GM23338 (cell line): ENCODE data around the gene CRYBG1. TPM values are rescaled to one million over a fixed set of nuclear protein-coding genes. Genes with fewer than 3 reads are reported as not detected.
"Not testable (repeated sequence)": the region's sequence is repeated elsewhere in the genome, so short reads cannot be mapped to it uniquely, and the experiment has no call there.

ENCODE experiments used
- ATAC-seq: fragments of 200-7000 bp; cut with Tn5 transposase; 3 replicates; pipeline ENCODE4 v1.9.1; 2020
- DNase-seq: peaks from one replicate; pipeline ENCODE4 v3.0.0-alpha.2; 2015; ENCODE audit warnings: low spot score
- H2AFZ ChIP-seq: fragments of 200-600 bp; sonication (generic); 2 replicates; pipeline ENCODE4 v1.8.0; 2016; ENCODE audit warnings: antibody characterized with exemption, mild to moderate bottlenecking, moderate library complexity
- H3F3A ChIP-seq: fragments of 200-600 bp; sonication (generic); replicated peaks from 2 replicates; pipeline ENCODE4 v1.8.0; 2017; ENCODE audit warnings: antibody characterized with exemption, mixed run types, low read depth
- H3K27ac ChIP-seq: fragments of 200-600 bp; sonication (generic); 2 replicates; pipeline ENCODE4 v1.6.1; 2016; ENCODE audit warnings: low read depth
- H3K27me3 ChIP-seq: fragments of 200-600 bp; sonication (generic); 2 replicates; pipeline ENCODE4 v1.8.0; 2016; ENCODE audit warnings: mild to moderate bottlenecking, mixed run types, moderate library complexity; ENCODE audit not compliant: insufficient read depth
- H3K36me3 ChIP-seq: fragments of 200-600 bp; sonication (generic); 2 replicates; pipeline ENCODE4 v1.8.0; 2016; ENCODE audit warnings: mild to moderate bottlenecking; ENCODE audit not compliant: insufficient read depth
- H3K4me1 ChIP-seq: fragments of 200-600 bp; sonication (generic); 2 replicates; pipeline ENCODE4 v1.8.0; 2016; ENCODE audit warnings: mild to moderate bottlenecking, moderate library complexity; ENCODE audit not compliant: insufficient read depth
- H3K4me2 ChIP-seq: fragments of 200-600 bp; sonication (generic); 2 replicates; pipeline ENCODE4 v1.7.1; 2017; ENCODE audit warnings: mixed run types
- H3K4me3 ChIP-seq: fragments of 200-600 bp; sonication (generic); 2 replicates; pipeline ENCODE4 v1.6.1; 2016; ENCODE audit warnings: mixed run types
- H3K79me2 ChIP-seq: fragments of 200-600 bp; sonication (generic); replicated peaks from 2 replicates; pipeline ENCODE4 v1.8.0; 2017; ENCODE audit warnings: mild to moderate bottlenecking; ENCODE audit not compliant: insufficient read depth
- H3K9me2 ChIP-seq: fragments of 200-600 bp; sonication (generic); 2 replicates; pipeline ENCODE4 v1.8.0; 2017; ENCODE audit not compliant: insufficient read depth
- H4K20me1 ChIP-seq: fragments of 200-600 bp; sonication (generic); replicated peaks from 2 replicates; pipeline ENCODE4 v1.8.0; 2017; ENCODE audit warnings: mild to moderate bottlenecking; ENCODE audit not compliant: insufficient read depth
- H3K27ac Mint-ChIP-seq: 2 replicates; pipeline ENCODE4 v1.8.0; 2020; ENCODE audit warnings: inconsistent platforms, mild to moderate bottlenecking, moderate library complexity, mixed read lengths
- H3K27me3 Mint-ChIP-seq: 3 replicates; pipeline ENCODE4 v1.8.0; 2022; ENCODE audit warnings: low read depth, mild to moderate bottlenecking, moderate library complexity, mixed read lengths, inconsistent platforms; ENCODE audit not compliant: insufficient read depth, poor library complexity
- H3K36me3 Mint-ChIP-seq: 3 replicates; pipeline ENCODE4 v1.8.0; 2021; ENCODE audit warnings: low read depth, mild to moderate bottlenecking, inconsistent platforms, moderate library complexity, mixed read lengths
- H3K4me1 Mint-ChIP-seq: 3 replicates; pipeline ENCODE4 v1.8.0; 2020; ENCODE audit warnings: mild to moderate bottlenecking, inconsistent platforms, mixed read lengths
- H3K4me3 Mint-ChIP-seq: 3 replicates; pipeline ENCODE4 v1.8.0; 2021; ENCODE audit warnings: moderate library complexity, mild to moderate bottlenecking, inconsistent platforms, mixed read lengths
- H3K9me3 Mint-ChIP-seq: 3 replicates; pipeline ENCODE4 v1.8.0; 2020; ENCODE audit warnings: moderate library complexity, mild to moderate bottlenecking, inconsistent platforms, mixed read lengths
- EZH2phosphoT487 ChIP-seq: fragments of 200-600 bp; sonication (generic); IDR thresholded peaks from one replicate; pipeline ENCODE4 v1.8.1; 2018; ENCODE audit warnings: antibody characterized with exemption; ENCODE audit not compliant: unreplicated experiment
- POLR2AphosphoS5 ChIP-seq: IDR thresholded peaks from 2 replicates; pipeline ENCODE4 v1.6.1; 2016; ENCODE audit warnings: antibody characterized with exemption, low read depth
- STAT1 ChIP-seq: IDR thresholded peaks from one replicate; pipeline ENCODE4 v1.6.1; 2016; ENCODE audit warnings: antibody characterized with exemption; ENCODE audit not compliant: unreplicated experiment
- ZNF462 ChIP-seq: fragments of 250-450 bp; sonication (Bioruptor Pico); IDR thresholded peaks from 2 replicates; pipeline ENCODE4 v1.5.0; 2020; ENCODE audit warnings: mild to moderate bottlenecking, moderate library complexity
- polyA plus RNA-seq: library from polyadenylated mRNA; unstranded; fragments of >200 nt; fragmentation: Nextera tagmentation; extraction: Ambion mirVana; gene quantifications from 2 replicates; pipeline ENCODE4 v1.2.1, GENCODE V29; 2016
- total RNA-seq: library from RNA; depleted of rRNA; stranded (reverse); fragments of >200 nt; shearing (Covaris generic); gene quantifications from 2 replicates; pipeline ENCODE4 v1.2.3, GENCODE V29; 2014

CRYBG1 gene
- total and polyA plus RNA-seq, 2 experiments from 2014 or later = 3.7 to 17.2 TPM

GRCh38 chr6:106558364-106558763 lies 197.8 kb downstream of the CRYBG1 start:
- H3K9me2 ChIP-seq = no peaks in the 10 kb centered on the region
- H3K4me3 ChIP-seq = no peak overlapping the region
- no peak overlapping the region for H2AFZ ChIP-seq
- no peaks in the 10 kb centered on the region for H4K20me1 ChIP-seq
- H3K27ac ChIP-seq = 0 out of 2 replicates have a peak overlapping the region, but pooled peaks have one; percentile 23
- ATAC-seq = no peak
- no peak overlapping the region for H3K4me2 ChIP-seq
- H3K4me1 ChIP-seq = no peaks in the 10 kb centered on the region
- no peak overlapping the region for H3K4me3 Mint-ChIP-seq
- no peak overlapping the region for H3K27ac Mint-ChIP-seq
- H3K9me3 Mint-ChIP-seq = no peaks in the 10 kb centered on the region
- H3F3A ChIP-seq = no peaks in the 10 kb centered on the region
- H3K27me3 ChIP-seq = no peaks in the 10 kb centered on the region
- no peaks in the 10 kb centered on the region for H3K36me3 ChIP-seq
- H3K36me3 Mint-ChIP-seq = peaks cover 6% of the 10 kb centered on the region; the same call in 2 of the 3 replicates
- no peaks in the 10 kb centered on the region for H3K27me3 Mint-ChIP-seq
- no peaks in the 10 kb centered on the region for H3K79me2 ChIP-seq
- DNase-seq = no peak
- TF ChIP-seq ZNF462 (CRISPR knock-in tag) (no peak), POLR2AphosphoS5 (no peak), EZH2phosphoT487 (no peak), STAT1 (no peak)
- H3K4me1 Mint-ChIP-seq = peaks cover 8% of the 10 kb centered on the region

- not testable (repeated sequence) for H3K36me3 ChIP-seq, H3F3A ChIP-seq, DNase-seq, H4K20me1 ChIP-seq, H2AFZ ChIP-seq, H3K27ac ChIP-seq, H3K27ac Mint-ChIP-seq, H3K9me3 Mint-ChIP-seq, H3K36me3 Mint-ChIP-seq, H3K4me3 ChIP-seq, H3K79me2 ChIP-seq, H3K4me1 ChIP-seq, ATAC-seq, H3K4me3 Mint-ChIP-seq, H3K9me2 ChIP-seq, H3K27me3 ChIP-seq, H3K27me3 Mint-ChIP-seq, H3K4me2 ChIP-seq
- H3K4me1 Mint-ChIP-seq = peaks cover 16% of the 10 kb centered on the region
Observed at GRCh38 chr6:106559659-106560058, 199.1 kb downstream of the CRYBG1 start.
